ENCODE measurements around the gene MGST2.

- TF ChIP-seq CTCF (conservative IDR thresholded peaks at IDR 0.05; ENCODE audit: low read depth, low read length) = no peak
- no peak for TF ChIP-seq EZH2 (IDR thresholded peaks at IDR 0.05; ENCODE audit: low read length, unreplicated experiment)
- no peak for TF ChIP-seq EZH2phosphoT487 (IDR thresholded peaks at IDR 0.05; ENCODE audit: borderline replicate concordance, low read length)
These were observed 77.4 kb downstream of the MGST2 start for GRCh38 chr4:139743027-139743426.
